Measurements from ENCODE around the gene COL20A1. TPM values are rescaled to one million over a fixed set of nuclear protein-coding genes. Genes with fewer than 3 reads are reported as not detected.

Gene COL20A1
- polyA plus RNA-seq, 2 of the 4 experiments (the other 2 are of a cell fraction) = 0.21 to 0.93 TPM

- ChIA-PET POLR2A (no interaction called here), CTCF (interaction anchor here (0.6 to 1.4 kb wide), 2 partner anchors 8 to 249 kb away, joined by 3 read pairs; no protein-coding TSS in a partner anchor)
- 67% methylated on average over 21 of the region's 25 CpGs for WGBS (ENCODE audit: missing lambda C conversion rate)
- TF ChIP-seq CEBPB (IDR thresholded peaks at IDR 0.05) (no peak), FOSB (CRISPR knock-in tag; IDR thresholded peaks at IDR 0.05) (no peak), HDAC2 (IDR thresholded peaks at IDR 0.05) (no peak), HMGXB4 (CRISPR knock-in tag; IDR thresholded peaks at IDR 0.05; ENCODE audit: borderline replicate concordance) (no peak), CBX2 (IDR thresholded peaks at IDR 0.05; ENCODE audit: borderline replicate concordance, low read depth) (no peak), EHMT2 (IDR thresholded peaks at IDR 0.05; ENCODE audit: low read depth) (no peak), MAZ (IDR thresholded peaks at IDR 0.05; ENCODE audit: borderline replicate concordance, low read depth, low read length) (no peak), HES2 (IDR thresholded peaks at IDR 0.05) (no peak), TFCP2L1 (CRISPR knock-in tag; IDR thresholded peaks at IDR 0.05) (no peak), CBX8 (IDR thresholded peaks at IDR 0.05) (no peak), SMC3 (IDR thresholded peaks at IDR 0.05) (no peak), ATOH8 (CRISPR knock-in tag; IDR thresholded peaks at IDR 0.05; ENCODE audit: low read depth) (no peak), KDM5A (IDR thresholded peaks at IDR 0.05) (no peak), RARB (CRISPR knock-in tag; IDR thresholded peaks at IDR 0.05) (no peak), BCL3 (IDR thresholded peaks at IDR 0.05) (no peak), RCOR1 (IDR thresholded peaks at IDR 0.05; ENCODE audit: low read depth, low read length) (no peak)
- no peak for DNase-seq (ENCODE audit: low read depth in 1 of 2, low spot score in 1 of 2)
- no peak overlapping the region for H3K27ac ChIP-seq
- no peak overlapping the region for H3K4me3 ChIP-seq
- no peak overlapping the region for H3K4me2 ChIP-seq
- no peak for ATAC-seq
- H3K4me1 ChIP-seq = no peaks in the 10 kb centered on the region
- no peaks in the 10 kb centered on the region for H3K9me3 ChIP-seq
- FAIRE-seq = no peak
Observed at GRCh38 chr20:63354636-63355350, 61.8 kb downstream of the COL20A1 start.

GRCh38 chr20:63355781-63356295 is 62.9 kb downstream of the COL20A1 start:
- Histone ChIP-seq H3K4me1 (0 out of 3 replicates have a peak, but pooled peaks cover 3% of the 10 kb centered on the region), H3K4me2 (no peak overlapping the region), H3K27ac (no peak overlapping the region), H3K4me3 (no peak overlapping the region), H3K9me3 (no peaks in the 10 kb centered on the region)
- ChIA-PET CTCF (interaction anchor here (1.4 kb wide), 1 partner anchor 9 kb away, joined by 3 read pairs; no protein-coding TSS in a partner anchor), POLR2A (no interaction called here)
- WGBS (ENCODE audit: missing lambda C conversion rate) = 86% methylated on average over 1 of the region's 11 CpGs
- ATAC-seq (no peak), FAIRE-seq (no peak), DNase-seq (ENCODE audit: low read depth in 1 of 2, low spot score in 1 of 2) (no peak)
- TF ChIP-seq CHD2 (IDR thresholded peaks at IDR 0.05; ENCODE audit: low read length, partially characterized antibody) (no peak), ELK1 (IDR thresholded peaks at IDR 0.05; ENCODE audit: low read depth, low read length) (no peak), SMC3 (IDR thresholded peaks at IDR 0.05) (no peak), MYC (IDR thresholded peaks at IDR 0.05; ENCODE audit: borderline replicate concordance, low read length) (no peak), FOSB (CRISPR knock-in tag; IDR thresholded peaks at IDR 0.05) (no peak), ATOH8 (CRISPR knock-in tag; IDR thresholded peaks at IDR 0.05; ENCODE audit: low read depth) (no peak), MAFK (IDR thresholded peaks at IDR 0.05; ENCODE audit: partially characterized antibody) (no peak), TP53 (CRISPR knock-in tag; IDR thresholded peaks at IDR 0.05) (no peak), JUNB (IDR thresholded peaks at IDR 0.05) (no peak), KDM5A (IDR thresholded peaks at IDR 0.05) (no peak), MAX (IDR thresholded peaks at IDR 0.05) (no peak), BHLHE40 (IDR thresholded peaks at IDR 0.05; ENCODE audit: low read depth, low read length) (no peak), EHF (CRISPR knock-in tag; IDR thresholded peaks at IDR 0.05) (no peak), JUN (IDR thresholded peaks at IDR 0.05) (no peak), HES2 (IDR thresholded peaks at IDR 0.05) (no peak), ZSCAN20 (CRISPR knock-in tag; IDR thresholded peaks at IDR 0.05) (no peak), GATA3 (IDR thresholded peaks at IDR 0.05; ENCODE audit: borderline replicate concordance) (no peak), KDM1A (IDR thresholded peaks at IDR 0.05; ENCODE audit: low read depth) (no peak)

All from A549 (cell line).